HepG2 (cell line): ENCODE measurements around the gene RANGRF. TPM values are rescaled to one million over a fixed set of nuclear protein-coding genes. Genes with fewer than 3 reads are reported as not detected.

Source experiments
- ATAC-seq: fragments of 200-7000 bp; cut with Tn5 transposase; 3 replicates; pipeline ENCODE4 v1.9.1; 2020; ENCODE audit warnings: mild to moderate bottlenecking, moderate library complexity
- BruUV-seq: library from RNA; stranded (reverse); fragments of 400-500 nt; replicated peaks from 2 replicates; lab custom pipeline; 2021; lab: Mats Ljungman, UMichigan
- CTCF ChIA-PET: fragments of 300-600 bp; formaldehyde crosslinking; extraction: SDS; loops from one replicate; lab custom pipeline; 2021; ENCODE audit warnings: low total read pairs, inconsistent platforms, low intra/inter-chr PET ratio; lab: Yijun Ruan, JAX
- POLR2A ChIA-PET: fragments of 350-600 bp; sonication (Branson Sonifier 250); formaldehyde crosslinking; loops from one replicate; lab custom pipeline; 2020; ENCODE audit warnings: antibody characterized with exemption, inconsistent platforms; lab: Yijun Ruan, JAX
- DNase-seq: peaks from one replicate; pipeline ENCODE4 v3.0.0-alpha.2; 2015; ENCODE audit warnings: low spot score
- FAIRE-seq: peaks from 3 replicates; lab custom pipeline; 2011; peaks lifted over from hg19 to GRCh38; lab: Jason Lieb, UNC
- H2AFZ ChIP-seq: one replicate; pipeline ENCODE4 v1.6.1; 2011; ENCODE audit warnings: low read length, inconsistent platforms
- H3K27ac ChIP-seq: fragments of 300-600 bp; 3 replicates; pipeline ENCODE4 v1.8.0; 2011; ENCODE audit warnings: mixed run types, mild to moderate bottlenecking, mixed read lengths, low read length, inconsistent platforms; ENCODE audit not compliant: insufficient read depth; ENCODE audit errors: extremely low read length
- H3K27me3 ChIP-seq, 2 experiments: fragments of 200-600 bp in 1 of 2; 2 replicates in 1 of 2; 3 replicates in 1 of 2; pipeline versions ENCODE4 v1.6.0 to v1.8.0; 2011; ENCODE audit warnings: low read length in 2 of 2, mild to moderate bottlenecking in 2 of 2, moderate library complexity in 2 of 2, inconsistent platforms in 1 of 2; ENCODE audit not compliant: insufficient read depth in 2 of 2, control insufficient read depth in 1 of 2
- H3K36me3 ChIP-seq, 2 experiments: fragments of 200-600 bp in 1 of 2; replicated peaks in 1 of 2; 2 replicates in 1 of 2; 3 replicates in 1 of 2; pipeline versions ENCODE4 v1.5.1 to v1.8.0; 2011; ENCODE audit warnings: low read length in 2 of 2, inconsistent platforms in 1 of 2; ENCODE audit not compliant: insufficient read depth in 2 of 2, control insufficient read depth in 1 of 2
- H3K4me1 ChIP-seq: 2 replicates; pipeline ENCODE4 v1.5.1; 2012; ENCODE audit warnings: low read length, inconsistent platforms; ENCODE audit not compliant: insufficient read depth
- H3K4me2 ChIP-seq: 2 replicates; pipeline ENCODE4 v1.6.0; 2011; ENCODE audit warnings: low read depth, low read length, inconsistent platforms
- H3K4me3 ChIP-seq, 3 experiments: fragments of 200-600 bp in 1 of 3; sonication (generic), shearing (Covaris generic) in 1 of 3; replicated peaks in 1 of 3; 2 replicates each; pipeline ENCODE4 v1.5.1; 2011 to 2016; ENCODE audit warnings: low read length in 3 of 3, inconsistent platforms in 2 of 3, low read depth in 2 of 3, mild to moderate bottlenecking in 2 of 3, control low read depth in 1 of 3, mixed read lengths in 1 of 3; ENCODE audit not compliant: insufficient read depth in 1 of 3
- H3K79me2 ChIP-seq: one replicate; pipeline ENCODE4 v1.6.1; 2011; ENCODE audit warnings: low read length, inconsistent platforms; ENCODE audit not compliant: insufficient read depth
- H3K9ac ChIP-seq: 2 replicates; pipeline ENCODE4 v1.6.0; 2011; ENCODE audit warnings: mild to moderate bottlenecking, low read depth, low read length, inconsistent platforms; ENCODE audit not compliant: insufficient read depth
- H3K9me3 ChIP-seq: 2 replicates; pipeline ENCODE4 v1.5.1; 2012; ENCODE audit warnings: mild to moderate bottlenecking, low read length
- H4K20me1 ChIP-seq: 2 replicates; pipeline ENCODE4 v1.6.0; 2011; ENCODE audit warnings: inconsistent platforms, mild to moderate bottlenecking, low read length, moderate library complexity; ENCODE audit not compliant: insufficient read depth
- ETV5 ChIP-seq: IDR thresholded peaks from 2 replicates; pipeline ENCODE4 v1.6.1; 2018; ENCODE audit warnings: missing biosample characterization, missing genetic modification reagents, inconsistent platforms, borderline replicate concordance
- MYC ChIP-seq: sonication (generic); formaldehyde crosslinking; IDR thresholded peaks from 2 replicates; pipeline ENCODE4 v1.9.0; 2021; ENCODE audit warnings: missing genetic modification reagents, borderline replicate concordance
- NCOA2 ChIP-seq: sonication (generic); formaldehyde crosslinking; IDR thresholded peaks from 2 replicates; pipeline ENCODE4 v1.8.0; 2022; ENCODE audit warnings: inconsistent platforms
- NR2C2 ChIP-seq: sonication (generic); formaldehyde crosslinking; IDR thresholded peaks from 2 replicates; pipeline ENCODE4 v1.4.0; 2020; ENCODE audit warnings: missing genetic modification reagents, mild to moderate bottlenecking, moderate library complexity, borderline replicate concordance
- PRDM15 ChIP-seq: sonication (generic); formaldehyde crosslinking; IDR thresholded peaks from 2 replicates; pipeline ENCODE4 v1.4.0; 2020; ENCODE audit warnings: missing genetic modification reagents
- SAP130 ChIP-seq: IDR thresholded peaks from 2 replicates; pipeline ENCODE4 v1.6.1; 2016; ENCODE audit warnings: low read depth
- STAT6 ChIP-seq: sonication (generic); formaldehyde crosslinking; IDR thresholded peaks from 2 replicates; pipeline ENCODE4 v1.4.0; 2020; ENCODE audit warnings: missing genetic modification reagents, mild to moderate bottlenecking, borderline replicate concordance
- TAF15 ChIP-seq: fragments of 200-400 bp; formaldehyde crosslinking; IDR thresholded peaks from one replicate; pipeline ENCODE4 v1.6.1; 2018; ENCODE audit warnings: mild to moderate bottlenecking, low read depth, low read length; ENCODE audit not compliant: poor library complexity, severe bottlenecking
- TGIF2 ChIP-seq: IDR thresholded peaks from 2 replicates; pipeline ENCODE4 v1.6.1; 2016; ENCODE audit warnings: control low read depth, missing compliant biosample characterization
- ZNF138 ChIP-seq: sonication (generic); formaldehyde crosslinking; IDR thresholded peaks from 2 replicates; pipeline ENCODE4 v1.5.0; 2020; ENCODE audit warnings: mild to moderate bottlenecking, low read depth, missing genetic modification reagents
- WGBS: methylation state at CpG from one replicate; pipeline ENCODE4 v1.1.6; 2017; ENCODE audit warnings: low lambda C conversion rate; 5-methylcytosine and 5-hydroxymethylcytosine counted together
- in situ Hi-C: cut with HindIII; loops from 2 replicates; pipeline ENCODE4 v1.10.0; 2017; ENCODE audit warnings: low pct_unique_long_range_greater_than_20kb; ENCODE audit not compliant: extremely low pct_ligation_motif_present
- intact Hi-C: fragments of 100-400 bp; cut with micrococcal nuclease; formaldehyde crosslinking; loops from one replicate; pipeline ENCODE4 v1.10.0; 2022; ENCODE audit not compliant: unreplicated experiment
- polyA plus RNA-seq, 8 experiments: library from polyadenylated mRNA; depleted of rRNA in 3 of 8; stranded (reverse) in 7 of 8; unstranded in 1 of 8; fragments of >200 nt; fragmentation: Illumina TruSeq in 4 of 8; extraction: Trizol in 4 of 8; gene quantifications; 2 replicates each; pipeline versions ENCODE4 v1.2.1 to v1.2.3, GENCODE V29; 2011 to 2016; ENCODE audit warnings: low read depth in 4 of 8, missing spikeins in 1 of 8, mixed read lengths in 1 of 8; ENCODE audit not compliant: insufficient read depth in 1 of 8
- total RNA-seq, 5 experiments: library from RNA; depleted of rRNA; stranded (reverse); fragments of >200 nt; fragmentation: Illumina TruSeq; extraction: Trizol; gene quantifications; 2 replicates each; pipeline ENCODE4 v1.2.3, GENCODE V29; 2016; ENCODE audit warnings: low read depth in 1 of 5
- TF ChIP-seq, protein P1 (sequence below): sonication (generic); formaldehyde crosslinking; IDR thresholded peaks from 2 replicates; pipeline ENCODE4 v1.4.0; 2020; ENCODE audit warnings: missing genetic modification reagents, low read depth, mild to moderate bottlenecking, borderline replicate concordance
- TF ChIP-seq, protein P2 (sequence below): IDR thresholded peaks from 2 replicates; pipeline ENCODE4 v1.6.1; 2012; ENCODE audit warnings: low read depth, low read length, improper control_type of control experiment

Gene RANGRF
- total and polyA plus RNA-seq, 2 of the 13 experiments (the other 11 are each of a cell fraction or from before 2014, with no cell fraction given): 18.6 to 40.7 TPM

DNA sequence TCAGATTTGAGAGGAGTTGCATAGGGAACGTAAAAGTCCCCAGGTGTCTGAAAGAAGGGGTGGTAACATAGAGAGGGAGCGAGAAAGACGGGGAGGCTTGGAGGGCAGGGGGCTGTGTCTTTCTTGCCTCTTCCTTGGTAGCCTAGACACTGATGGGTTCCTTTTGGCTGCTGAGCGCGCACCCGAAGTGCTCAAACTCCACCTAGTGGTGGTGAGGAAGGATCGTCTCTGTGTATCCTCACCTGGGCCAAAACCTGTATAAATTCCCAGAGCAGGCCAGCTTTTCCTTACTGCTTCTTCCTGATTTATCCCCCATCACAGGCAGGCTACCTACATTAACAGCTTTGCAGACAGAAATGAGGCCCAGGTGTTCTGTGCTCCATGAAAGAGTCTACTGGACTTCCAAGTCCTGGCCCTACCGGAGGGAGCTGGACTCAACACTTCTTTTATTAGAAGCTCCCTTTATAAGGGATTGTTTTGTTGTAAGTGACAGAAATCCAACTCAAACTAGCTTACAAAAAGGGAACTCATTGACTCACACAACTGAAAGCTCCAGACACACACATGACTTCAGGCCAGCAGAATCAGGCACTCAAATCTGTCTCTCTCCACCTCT lies 12.3 kb downstream of the RANGRF start:
- no peaks in the 10 kb centered on the region for H3K79me2 ChIP-seq
- H3K4me3 ChIP-seq: no peak overlapping the region
- no peaks in the 10 kb centered on the region for H3K27me3 ChIP-seq
- no peaks in the 10 kb centered on the region for H3K9me3 ChIP-seq
- BruUV-seq: no TSS peak
- no peaks in the 10 kb centered on the region for H3K36me3 ChIP-seq
- H4K20me1 ChIP-seq: no peaks in the 10 kb centered on the region
- peak; percentile 76 for FAIRE-seq
- no peak overlapping the region for H2AFZ ChIP-seq
- in situ Hi-C loops (loop anchor here (5.0 kb wide), 2 partner anchors 78 to 178 kb away; partner anchors contain the start of gene HES7), intact Hi-C loops (loop anchor here (1.0 kb wide), 1 partner anchor 77 kb away; no protein-coding TSS in a partner anchor)
- 11% methylated on average over 8 of the region's 8 CpGs for WGBS
- no peak overlapping the region for H3K9ac ChIP-seq
- H3K27ac ChIP-seq: no peak overlapping the region
- peak; percentile 89 for ATAC-seq
- POLR2A ChIA-PET: interaction anchor here (0.9 to 1.9 kb wide), 6 partner anchors 27 to 127 kb away, joined by 3 to 6 read pairs (median 4); partner anchors contain the start of genes CTC1 and PFAS
- H3K4me2 ChIP-seq: peak overlapping the region; percentile 32
- peaks cover 42% of the 10 kb centered on the region; the same call in 1 of the 2 replicates for H3K4me1 ChIP-seq
- CTCF ChIA-PET: interaction anchor here (0.6 to 1.4 kb wide), 2 partner anchors 78 to 162 kb away, joined by 3 read pairs; no protein-coding TSS in a partner anchor
- peak; percentile 65 for DNase-seq
- peak; percentile 35; the same call in 1 of the 2 replicates for TF ChIP-seq TGIF2 (CRISPR knock-in tag)
- TF ChIP-seq ETV5: peak; percentile 17; the same call in 1 of the 2 replicates
- no peak for TF ChIP-seq TAF15
- TF ChIP-seq, protein P1, sequence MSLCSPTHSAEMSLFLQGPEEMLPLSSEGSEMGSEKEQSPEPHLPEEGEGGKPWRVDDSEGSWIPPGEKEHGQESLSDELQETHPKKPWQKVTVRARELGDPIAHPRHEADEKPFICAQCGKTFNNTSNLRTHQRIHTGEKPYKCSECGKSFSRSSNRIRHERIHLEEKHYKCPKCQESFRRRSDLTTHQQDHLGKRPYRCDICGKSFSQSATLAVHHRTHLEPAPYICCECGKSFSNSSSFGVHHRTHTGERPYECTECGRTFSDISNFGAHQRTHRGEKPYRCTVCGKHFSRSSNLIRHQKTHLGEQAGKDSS (CRISPR knock-in tag): peak; percentile 66; the same call in 1 of the 2 replicates
- peak; percentile 24; the same call in 1 of the 2 replicates for TF ChIP-seq NCOA2 (CRISPR knock-in tag)
- no peak for TF ChIP-seq ZNF138
- TF ChIP-seq, protein P2, sequence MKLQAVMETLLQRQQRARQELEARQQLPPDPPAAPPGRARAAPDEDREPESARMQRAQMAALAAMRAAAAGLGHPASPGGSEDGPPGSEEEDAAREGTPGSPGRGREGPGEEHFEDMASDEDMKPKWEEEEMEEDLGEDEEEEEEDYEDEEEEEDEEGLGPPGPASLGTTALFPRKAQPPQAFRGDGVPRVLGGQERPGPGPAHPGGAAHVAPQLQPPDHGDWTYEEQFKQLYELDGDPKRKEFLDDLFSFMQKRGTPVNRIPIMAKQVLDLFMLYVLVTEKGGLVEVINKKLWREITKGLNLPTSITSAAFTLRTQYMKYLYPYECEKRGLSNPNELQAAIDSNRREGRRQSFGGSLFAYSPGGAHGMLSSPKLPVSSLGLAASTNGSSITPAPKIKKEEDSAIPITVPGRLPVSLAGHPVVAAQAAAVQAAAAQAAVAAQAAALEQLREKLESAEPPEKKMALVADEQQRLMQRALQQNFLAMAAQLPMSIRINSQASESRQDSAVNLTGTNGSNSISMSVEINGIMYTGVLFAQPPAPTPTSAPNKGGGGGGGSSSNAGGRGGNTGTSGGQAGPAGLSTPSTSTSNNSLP: 0 out of 2 replicates have a peak, but pooled peaks have one; percentile 34
- TF ChIP-seq PRDM15 (CRISPR knock-in tag): no peak
- TF ChIP-seq MYC (CRISPR knock-in tag): no peak
- peak; percentile 26; the same call in 1 of the 2 replicates for TF ChIP-seq NR2C2 (CRISPR knock-in tag)
- TF ChIP-seq STAT6 (CRISPR knock-in tag): no peak
- TF ChIP-seq SAP130 (CRISPR knock-in tag): peak; percentile 56
